IMR-90 (cell line): Measurements from ENCODE around the gene HERC5. TPM values are rescaled to one million over a fixed set of nuclear protein-coding genes. Genes with fewer than 3 reads are reported as not detected.

Source experiments
- ATAC-seq: fragments of 200-7000 bp; cut with Tn5 transposase; 2 replicates; pipeline ENCODE4 v1.9.1; 2020; ENCODE audit warnings: low read depth, mild to moderate bottlenecking, moderate library complexity
- BruUV-seq: library from RNA; stranded (reverse); fragments of 400-500 nt; replicated peaks from 2 replicates; lab custom pipeline; 2021; lab: Mats Ljungman, UMichigan
- CTCF ChIA-PET: fragments of 300-600 bp; formaldehyde crosslinking; extraction: SDS; loops from one replicate; lab custom pipeline; 2021; ENCODE audit warnings: antibody characterized with exemption; lab: Yijun Ruan, JAX
- POLR2A ChIA-PET: fragments of 300-600 bp; sonication (Branson Sonifier 250); formaldehyde crosslinking; loops from one replicate; lab custom pipeline; 2022; ENCODE audit warnings: antibody characterized with exemption; ENCODE audit not compliant: unreplicated experiment; lab: Charles Lee
- DNase-seq: peaks from one replicate; pipeline ENCODE4 v3.0.0; 2013
- H2AFZ ChIP-seq: replicated peaks from 2 replicates; pipeline ENCODE3; 2013; ENCODE audit warnings: low read length, mild to moderate bottlenecking; ENCODE audit not compliant: poor library complexity
- H2AK5ac ChIP-seq: 2 replicates; pipeline ENCODE4 v1.6.1; 2013; ENCODE audit warnings: low read depth, low read length, inconsistent platforms
- H2AK9ac ChIP-seq: replicated peaks from 2 replicates; pipeline ENCODE3; 2013; ENCODE audit warnings: mild to moderate bottlenecking, low read depth, low read length, moderate library complexity; ENCODE audit not compliant: poor library complexity
- H2BK120ac ChIP-seq: 2 replicates; pipeline ENCODE4 v1.6.1; 2013; ENCODE audit warnings: low read depth, low read length, inconsistent platforms
- H2BK15ac ChIP-seq: 3 replicates; pipeline ENCODE4 v1.6.1; 2013; ENCODE audit warnings: low read depth, low read length, inconsistent platforms
- H2BK20ac ChIP-seq: 2 replicates; pipeline ENCODE4 v1.6.1; 2013; ENCODE audit warnings: low read depth, mild to moderate bottlenecking, inconsistent platforms, low read length, moderate library complexity
- H2BK5ac ChIP-seq: 2 replicates; pipeline ENCODE4 v1.6.1; 2013; ENCODE audit warnings: mild to moderate bottlenecking, low read depth, low read length, inconsistent platforms; ENCODE audit not compliant: poor library complexity, severe bottlenecking
- H3K14ac ChIP-seq: replicated peaks from 2 replicates; pipeline ENCODE4 v1.6.1; 2013; ENCODE audit warnings: low read depth, low read length, inconsistent platforms
- H3K18ac ChIP-seq: 2 replicates; pipeline ENCODE4 v1.6.1; 2013; ENCODE audit warnings: low read depth, low read length, control low read depth
- H3K23ac ChIP-seq: 2 replicates; pipeline ENCODE4 v1.6.1; 2013; ENCODE audit warnings: low read depth, low read length, inconsistent platforms
- H3K27ac ChIP-seq: 2 replicates; pipeline ENCODE4 v1.5.1; 2013; ENCODE audit warnings: mild to moderate bottlenecking, control low read depth, low read length; ENCODE audit not compliant: insufficient read depth
- H3K27me3 ChIP-seq: 2 replicates; pipeline ENCODE4 v1.6.1; 2013; ENCODE audit warnings: low read length; ENCODE audit not compliant: control insufficient read depth, insufficient read depth
- H3K36me3 ChIP-seq: 2 replicates; pipeline ENCODE4 v1.6.1; 2013; ENCODE audit warnings: low read length, mixed read lengths; ENCODE audit not compliant: control insufficient read depth, insufficient read depth
- H3K4ac ChIP-seq: 2 replicates; pipeline ENCODE4 v1.6.1; 2013; ENCODE audit warnings: low read depth, low read length, inconsistent platforms
- H3K4me1 ChIP-seq: 2 replicates; pipeline ENCODE4 v1.6.1; 2013; ENCODE audit warnings: low read length, mixed read lengths; ENCODE audit not compliant: control insufficient read depth, insufficient read depth
- H3K4me2 ChIP-seq: 2 replicates; pipeline ENCODE4 v1.6.1; 2013; ENCODE audit warnings: low read depth, mild to moderate bottlenecking, control low read depth, low read length, moderate library complexity
- H3K4me3 ChIP-seq: 2 replicates; pipeline ENCODE4 v1.5.1; 2013; ENCODE audit warnings: low read depth, mild to moderate bottlenecking, control low read depth, low read length, moderate library complexity; ENCODE audit not compliant: insufficient read depth
- H3K56ac ChIP-seq: 2 replicates; pipeline ENCODE4 v1.6.1; 2013; ENCODE audit warnings: low read length, inconsistent platforms; ENCODE audit not compliant: insufficient read depth; ENCODE audit errors: extremely low read depth
- H3K79me1 ChIP-seq, 2 experiments: 2 replicates each; pipeline ENCODE4 v1.6.1; 2013; ENCODE audit warnings: low read length in 2 of 2, inconsistent platforms in 1 of 2, low read depth in 1 of 2
- H3K9ac ChIP-seq: 2 replicates; pipeline ENCODE4 v1.6.1; 2013; ENCODE audit warnings: low read depth, low read length, control low read depth
- H3K9me1 ChIP-seq: 2 replicates; pipeline ENCODE4 v1.6.1; 2013; ENCODE audit warnings: low read length, inconsistent platforms; ENCODE audit not compliant: insufficient read depth
- H3K9me3 ChIP-seq: 2 replicates; pipeline ENCODE4 v1.6.1; 2013; ENCODE audit warnings: low read length; ENCODE audit not compliant: control insufficient read depth, insufficient read depth
- H4K20me1 ChIP-seq: 2 replicates; pipeline ENCODE4 v1.6.1; 2013; ENCODE audit warnings: low read length, inconsistent platforms; ENCODE audit not compliant: insufficient read depth
- H4K5ac ChIP-seq: 2 replicates; pipeline ENCODE4 v1.6.1; 2013; ENCODE audit warnings: mild to moderate bottlenecking, low read depth, low read length, control low read depth
- H4K8ac ChIP-seq, 2 experiments: 2 replicates each; pipeline ENCODE4 v1.6.1; 2013; ENCODE audit warnings: low read depth in 2 of 2, low read length in 2 of 2, control low read depth in 1 of 2, inconsistent platforms in 1 of 2
- H4K91ac ChIP-seq: 2 replicates; pipeline ENCODE4 v1.6.1; 2013; ENCODE audit warnings: low read depth, low read length, inconsistent platforms; ENCODE audit not compliant: insufficient read depth
- BHLHE40 ChIP-seq: fragments of 150-350 bp; IDR thresholded peaks from 2 replicates; pipeline ENCODE4 v1.6.1; 2016; ENCODE audit warnings: mild to moderate bottlenecking, low read depth, low read length
- CEBPB ChIP-seq: IDR thresholded peaks from 2 replicates; pipeline ENCODE4 v1.6.1; 2012; ENCODE audit warnings: low read depth, low read length, improper control_type of control experiment
- CHD1 ChIP-seq: IDR thresholded peaks from 2 replicates; pipeline ENCODE4 v1.6.1; 2012; ENCODE audit warnings: low read depth, low read length, improper control_type of control experiment
- FOS ChIP-seq: fragments of 150-350 bp; IDR thresholded peaks from 2 replicates; pipeline ENCODE4 v1.6.1; 2016; ENCODE audit warnings: low read depth, low read length
- MAFK ChIP-seq: IDR thresholded peaks from 2 replicates; pipeline ENCODE4 v1.6.1; 2012; ENCODE audit warnings: low read depth, low read length, improper control_type of control experiment
- MAZ ChIP-seq: IDR thresholded peaks from 2 replicates; pipeline ENCODE4 v1.6.1; 2012; ENCODE audit warnings: low read depth, mild to moderate bottlenecking, low read length, improper control_type of control experiment, moderate library complexity, borderline replicate concordance
- MXI1 ChIP-seq: IDR thresholded peaks from 2 replicates; pipeline ENCODE4 v1.6.1; 2012; ENCODE audit warnings: low read depth, mild to moderate bottlenecking, low read length, moderate library complexity, borderline replicate concordance
- NFE2L2 ChIP-seq: fragments of 150-350 bp; IDR thresholded peaks from 2 replicates; pipeline ENCODE4 v1.6.1; 2016; ENCODE audit warnings: low read depth, mild to moderate bottlenecking, low read length
- POLR2A ChIP-seq: IDR thresholded peaks from 2 replicates; pipeline ENCODE4 v1.6.1; 2012; ENCODE audit warnings: mild to moderate bottlenecking, low read depth, low read length
- RAD21 ChIP-seq: IDR thresholded peaks from 2 replicates; pipeline ENCODE4 v1.6.1; 2012; ENCODE audit warnings: low read length, improper control_type of control experiment
- RCOR1 ChIP-seq: IDR thresholded peaks from 2 replicates; pipeline ENCODE4 v1.6.1; 2012; ENCODE audit warnings: mild to moderate bottlenecking, low read length, improper control_type of control experiment; ENCODE audit not compliant: insufficient replicate concordance
- RFX5 ChIP-seq: IDR thresholded peaks from 2 replicates; pipeline ENCODE4 v1.8.0; 2012; ENCODE audit warnings: low read depth, mild to moderate bottlenecking, low read length, moderate library complexity
- SMC3 ChIP-seq: fragments of 150-350 bp; IDR thresholded peaks from 2 replicates; pipeline ENCODE4 v1.6.1; 2016; ENCODE audit warnings: low read depth, mild to moderate bottlenecking, antibody characterized with exemption, low read length, moderate library complexity
- WGBS, 2 experiments: methylation state at CpG; one replicate each; pipeline versions ENCODE4 v1.1.5 to v1.1.7; 2013; ENCODE audit warnings: missing lambda C conversion rate in 2 of 2; ENCODE audit not compliant: insufficient read length in 1 of 2; ENCODE audit errors: extremely low coverage in 2 of 2; 5-methylcytosine and 5-hydroxymethylcytosine counted together
- dilution Hi-C: fragments of 300-500 bp; cut with HindIII; formaldehyde crosslinking; loops from one replicate; pipeline ENCODE4 v1.14.3; 2018; ENCODE audit warnings: low sequenced_read_pairs; ENCODE audit not compliant: unreplicated experiment
- in situ Hi-C: fragments of 300-500 bp; cut with MboI; formaldehyde crosslinking; loops from 3 replicates; pipeline ENCODE4 v1.14.3; 2019; ENCODE audit warnings: low sequenced_read_pairs, inconsistent platforms, mixed read lengths
- intact Hi-C: fragments of 100-400 bp; cut with micrococcal nuclease; formaldehyde crosslinking; loops from 2 replicates; pipeline ENCODE4 v1.10.0; 2022
- polyA plus RNA-seq, 3 experiments: library from polyadenylated mRNA; depleted of rRNA; stranded (reverse); fragments of >200 nt; gene quantifications; 2 replicates each; pipeline ENCODE4 v1.2.3, GENCODE V29; 2012; ENCODE audit warnings: low replicate concordance in 1 of 3
- total RNA-seq: library from RNA; depleted of rRNA; stranded (reverse); fragments of >200 nt; gene quantifications from 2 replicates; pipeline ENCODE4 v1.2.3, GENCODE V29; 2012
- TF ChIP-seq, protein P1 (sequence below): conservative IDR thresholded peaks from 2 replicates; pipeline ENCODE4 v1.5.1; 2012; ENCODE audit warnings: mild to moderate bottlenecking, low read depth, low read length, improper control_type of control experiment
- TF ChIP-seq, protein P2 (sequence below): fragments of 150-350 bp; IDR thresholded peaks from 2 replicates; pipeline ENCODE4 v1.6.1; 2016; ENCODE audit warnings: low read depth, mild to moderate bottlenecking, low read length, moderate library complexity, borderline replicate concordance
- TF ChIP-seq, protein P3 (sequence below): fragments of 150-350 bp; IDR thresholded peaks from 2 replicates; pipeline ENCODE4 v1.6.1; 2017; ENCODE audit warnings: mild to moderate bottlenecking, antibody characterized with exemption, low read length, low read depth

The HERC5 gene
- total and polyA plus RNA-seq, 2 of the 4 experiments (the other 2 are of a cell fraction), result under 0.01 TPM; not detected in 1

DNA sequence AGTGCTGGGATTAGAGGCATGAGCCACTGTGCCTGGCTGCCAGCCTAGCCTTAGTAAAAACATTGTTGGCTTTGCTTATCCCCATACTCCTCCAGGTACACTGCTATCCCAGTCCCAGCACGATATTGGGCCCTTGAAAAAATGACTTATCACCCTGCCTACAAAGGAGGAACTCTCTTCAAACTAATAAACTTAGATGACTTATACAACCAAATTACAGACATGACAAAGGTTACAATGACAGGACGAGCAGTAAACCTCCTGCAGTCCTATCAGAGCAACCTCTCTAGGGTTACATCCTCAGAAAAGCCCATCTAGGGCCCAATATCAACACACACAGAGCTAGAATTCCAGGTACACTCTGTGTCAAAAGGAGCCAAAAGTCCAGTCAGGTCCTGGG is 5.7 kb upstream of the HERC5 start:
- TF ChIP-seq, protein P1, sequence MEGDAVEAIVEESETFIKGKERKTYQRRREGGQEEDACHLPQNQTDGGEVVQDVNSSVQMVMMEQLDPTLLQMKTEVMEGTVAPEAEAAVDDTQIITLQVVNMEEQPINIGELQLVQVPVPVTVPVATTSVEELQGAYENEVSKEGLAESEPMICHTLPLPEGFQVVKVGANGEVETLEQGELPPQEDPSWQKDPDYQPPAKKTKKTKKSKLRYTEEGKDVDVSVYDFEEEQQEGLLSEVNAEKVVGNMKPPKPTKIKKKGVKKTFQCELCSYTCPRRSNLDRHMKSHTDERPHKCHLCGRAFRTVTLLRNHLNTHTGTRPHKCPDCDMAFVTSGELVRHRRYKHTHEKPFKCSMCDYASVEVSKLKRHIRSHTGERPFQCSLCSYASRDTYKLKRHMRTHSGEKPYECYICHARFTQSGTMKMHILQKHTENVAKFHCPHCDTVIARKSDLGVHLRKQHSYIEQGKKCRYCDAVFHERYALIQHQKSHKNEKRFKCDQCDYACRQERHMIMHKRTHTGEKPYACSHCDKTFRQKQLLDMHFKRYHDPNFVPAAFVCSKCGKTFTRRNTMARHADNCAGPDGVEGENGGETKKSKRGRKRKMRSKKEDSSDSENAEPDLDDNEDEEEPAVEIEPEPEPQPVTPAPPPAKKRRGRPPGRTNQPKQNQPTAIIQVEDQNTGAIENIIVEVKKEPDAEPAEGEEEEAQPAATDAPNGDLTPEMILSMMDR, result no peak
- TF ChIP-seq BHLHE40 (no peak), CEBPB (no peak), MXI1 (no peak), POLR2A (no peak), NFE2L2 (no peak), FOS (no peak), CHD1 (no peak), SMC3 (no peak), RAD21 (no peak), MAZ (no peak), RCOR1 (no peak), MAFK (no peak), RFX5 (no peak)
- TF ChIP-seq, protein P2, sequence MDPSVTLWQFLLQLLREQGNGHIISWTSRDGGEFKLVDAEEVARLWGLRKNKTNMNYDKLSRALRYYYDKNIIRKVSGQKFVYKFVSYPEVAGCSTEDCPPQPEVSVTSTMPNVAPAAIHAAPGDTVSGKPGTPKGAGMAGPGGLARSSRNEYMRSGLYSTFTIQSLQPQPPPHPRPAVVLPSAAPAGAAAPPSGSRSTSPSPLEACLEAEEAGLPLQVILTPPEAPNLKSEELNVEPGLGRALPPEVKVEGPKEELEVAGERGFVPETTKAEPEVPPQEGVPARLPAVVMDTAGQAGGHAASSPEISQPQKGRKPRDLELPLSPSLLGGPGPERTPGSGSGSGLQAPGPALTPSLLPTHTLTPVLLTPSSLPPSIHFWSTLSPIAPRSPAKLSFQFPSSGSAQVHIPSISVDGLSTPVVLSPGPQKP, result no peak
- TF ChIP-seq, protein P3, sequence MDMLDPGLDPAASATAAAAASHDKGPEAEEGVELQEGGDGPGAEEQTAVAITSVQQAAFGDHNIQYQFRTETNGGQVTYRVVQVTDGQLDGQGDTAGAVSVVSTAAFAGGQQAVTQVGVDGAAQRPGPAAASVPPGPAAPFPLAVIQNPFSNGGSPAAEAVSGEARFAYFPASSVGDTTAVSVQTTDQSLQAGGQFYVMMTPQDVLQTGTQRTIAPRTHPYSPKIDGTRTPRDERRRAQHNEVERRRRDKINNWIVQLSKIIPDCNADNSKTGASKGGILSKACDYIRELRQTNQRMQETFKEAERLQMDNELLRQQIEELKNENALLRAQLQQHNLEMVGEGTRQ, result no peak
- BruUV-seq, result no TSS peak
- no peak for ATAC-seq
- Histone ChIP-seq H3K4ac (no peak overlapping the region), H3K4me1 (no peaks in the 10 kb centered on the region), H3K23ac (no peak overlapping the region), H3K79me1 (no peaks in the 10 kb centered on the region), H3K9me1 (no peaks in the 10 kb centered on the region), H2BK5ac (no peak overlapping the region), H3K4me3 (no peak overlapping the region), H2AK9ac (no peak overlapping the region), H3K56ac (no peak overlapping the region), H4K5ac (no peak overlapping the region), H3K14ac (no peak overlapping the region), H3K4me2 (no peak overlapping the region), H3K27me3 (peaks cover 4% of the 10 kb centered on the region), H2AFZ (no peak overlapping the region), H3K36me3 (no peaks in the 10 kb centered on the region), H4K20me1 (no peaks in the 10 kb centered on the region), H2BK120ac (no peak overlapping the region), H4K91ac (no peak overlapping the region), H2AK5ac (no peak overlapping the region), H2BK15ac (no peak overlapping the region), H3K9me3 (no peaks in the 10 kb centered on the region), H3K18ac (no peak overlapping the region), H3K27ac (no peak overlapping the region), H4K8ac (no peak overlapping the region), H3K9ac (no peak overlapping the region), H2BK20ac (no peak overlapping the region)
- no peak for DNase-seq
- CTCF ChIA-PET, result interaction anchor here (1.2 kb wide), 1 partner anchor 82 kb away, joined by 3 read pairs; no protein-coding TSS in a partner anchor
- WGBS, 2 experiments, result 41% methylated on average over 2 of the region's 2 CpGs; no CpG with 5 or more reads in 1 of the 2 experiments
- intact Hi-C loops, result no loop called here
- POLR2A ChIA-PET, result no interaction called here
- in situ Hi-C loops, result no loop called here
- dilution Hi-C loops, result no loop called here
